Measurements from ENCODE around the gene IQSEC1.

The IQSEC1 gene

GRCh38 chr3:12953201-12953995, 119.8 kb downstream of the IQSEC1 start:
- DNase-seq (ENCODE audit: insufficient read length, low spot score): no peak
- TF ChIP-seq PAX5 (IDR thresholded peaks at IDR 0.05; ENCODE audit: insufficient read depth, low read length, severe bottlenecking) (no peak), POLR2AphosphoS5 (IDR thresholded peaks at IDR 0.05; ENCODE audit: low read depth, low read length) (no peak), POU2F2 (IDR thresholded peaks at IDR 0.05; ENCODE audit: low read depth, low read length) (no peak), SPI1 (IDR thresholded peaks at IDR 0.05; ENCODE audit: low read depth, low read length) (no peak), TAF1 (IDR thresholded peaks at IDR 0.05; ENCODE audit: low read depth, low read length) (no peak), POLR2A (IDR thresholded peaks at IDR 0.05; ENCODE audit: low read depth, low read length) (no peak)
- no peak for FAIRE-seq

- DNase-seq (ENCODE audit: insufficient read length, low spot score): no peak
- no peak for TF ChIP-seq POLR2AphosphoS5 (IDR thresholded peaks at IDR 0.05; ENCODE audit: low read depth, low read length)
- TF ChIP-seq POLR2A (IDR thresholded peaks at IDR 0.05; ENCODE audit: low read depth, low read length): no peak
- TF ChIP-seq SPI1 (IDR thresholded peaks at IDR 0.05; ENCODE audit: low read depth, low read length): no peak
- no peak for FAIRE-seq
Observed at GRCh38 chr3:12952343-12953200, 120.7 kb downstream of the IQSEC1 start.

- FAIRE-seq (peak; percentile 64), DNase-seq (ENCODE audit: insufficient read length, low spot score) (no peak)
- no peak for TF ChIP-seq POU2F2 (IDR thresholded peaks at IDR 0.05; ENCODE audit: low read depth, low read length)
- no peak for TF ChIP-seq POLR2A (IDR thresholded peaks at IDR 0.05; ENCODE audit: low read depth, low read length)
- no peak for TF ChIP-seq PAX5 (IDR thresholded peaks at IDR 0.05; ENCODE audit: insufficient read depth, low read length, severe bottlenecking)
- TF ChIP-seq SPI1 (IDR thresholded peaks at IDR 0.05; ENCODE audit: low read depth, low read length): no peak
- no peak for TF ChIP-seq POLR2AphosphoS5 (IDR thresholded peaks at IDR 0.05; ENCODE audit: low read depth, low read length)
- TF ChIP-seq TAF1 (IDR thresholded peaks at IDR 0.05; ENCODE audit: low read depth, low read length): no peak
Observed at GRCh38 chr3:12948891-12949711, 124.1 kb downstream of the IQSEC1 start.

- DNase-seq (ENCODE audit: insufficient read length, low spot score) (no peak), FAIRE-seq (peak; percentile 31)
- TF ChIP-seq TAF1 (IDR thresholded peaks at IDR 0.05; ENCODE audit: low read depth, low read length) (no peak), PAX5 (IDR thresholded peaks at IDR 0.05; ENCODE audit: insufficient read depth, low read length, severe bottlenecking) (no peak), SPI1 (IDR thresholded peaks at IDR 0.05; ENCODE audit: low read depth, low read length) (no peak), POLR2AphosphoS5 (IDR thresholded peaks at IDR 0.05; ENCODE audit: low read depth, low read length) (no peak), POU2F2 (IDR thresholded peaks at IDR 0.05; ENCODE audit: low read depth, low read length) (no peak), POLR2A (IDR thresholded peaks at IDR 0.05; ENCODE audit: low read depth, low read length) (no peak)
Observed at GRCh38 chr3:12948371-12948770, 124.9 kb downstream of the IQSEC1 start.

- DNase-seq (ENCODE audit: insufficient read length, low spot score) (no peak), FAIRE-seq (peak; percentile 9)
- TF ChIP-seq POLR2A (IDR thresholded peaks at IDR 0.05; ENCODE audit: low read depth, low read length): no peak
- TF ChIP-seq TAF1 (IDR thresholded peaks at IDR 0.05; ENCODE audit: low read depth, low read length): no peak
- TF ChIP-seq PAX5 (IDR thresholded peaks at IDR 0.05; ENCODE audit: insufficient read depth, low read length, severe bottlenecking): no peak
- TF ChIP-seq SPI1 (IDR thresholded peaks at IDR 0.05; ENCODE audit: low read depth, low read length): no peak
- no peak for TF ChIP-seq POU2F2 (IDR thresholded peaks at IDR 0.05; ENCODE audit: low read depth, low read length)
- TF ChIP-seq POLR2AphosphoS5 (IDR thresholded peaks at IDR 0.05; ENCODE audit: low read depth, low read length): no peak
Observed at GRCh38 chr3:12947504-12948369, 125.5 kb downstream of the IQSEC1 start.

- DNase-seq (ENCODE audit: insufficient read length, low spot score) (no peak), FAIRE-seq (peak; percentile 5)
- no peak for TF ChIP-seq SPI1 (IDR thresholded peaks at IDR 0.05; ENCODE audit: low read depth, low read length)
- no peak for TF ChIP-seq POLR2A (IDR thresholded peaks at IDR 0.05; ENCODE audit: low read depth, low read length)
- TF ChIP-seq POLR2AphosphoS5 (IDR thresholded peaks at IDR 0.05; ENCODE audit: low read depth, low read length): no peak
- no peak for TF ChIP-seq POU2F2 (IDR thresholded peaks at IDR 0.05; ENCODE audit: low read depth, low read length)
- no peak for TF ChIP-seq TAF1 (IDR thresholded peaks at IDR 0.05; ENCODE audit: low read depth, low read length)
- TF ChIP-seq PAX5 (IDR thresholded peaks at IDR 0.05; ENCODE audit: insufficient read depth, low read length, severe bottlenecking): no peak
Observed at GRCh38 chr3:12946649-12947316, 126.4 kb downstream of the IQSEC1 start.

- FAIRE-seq: no peak
- TF ChIP-seq TAF1 (IDR thresholded peaks at IDR 0.05; ENCODE audit: low read depth, low read length) (no peak), POLR2AphosphoS5 (IDR thresholded peaks at IDR 0.05; ENCODE audit: low read depth, low read length) (no peak), SPI1 (IDR thresholded peaks at IDR 0.05; ENCODE audit: low read depth, low read length) (no peak), POU2F2 (IDR thresholded peaks at IDR 0.05; ENCODE audit: low read depth, low read length) (no peak), PAX5 (IDR thresholded peaks at IDR 0.05; ENCODE audit: insufficient read depth, low read length, severe bottlenecking) (no peak), POLR2A (IDR thresholded peaks at IDR 0.05; ENCODE audit: low read depth, low read length) (no peak)
- DNase-seq (ENCODE audit: insufficient read length, low spot score): no peak
Observed at GRCh38 chr3:12946251-12946648, 127.0 kb downstream of the IQSEC1 start.

GRCh38 chr3:12944849-12945248, 128.4 kb downstream of the IQSEC1 start:
- FAIRE-seq (no peak), DNase-seq (ENCODE audit: insufficient read length, low spot score) (no peak)
- TF ChIP-seq POLR2A (IDR thresholded peaks at IDR 0.05; ENCODE audit: low read depth, low read length) (no peak), POLR2AphosphoS5 (IDR thresholded peaks at IDR 0.05; ENCODE audit: low read depth, low read length) (no peak), SPI1 (IDR thresholded peaks at IDR 0.05; ENCODE audit: low read depth, low read length) (no peak), TAF1 (IDR thresholded peaks at IDR 0.05; ENCODE audit: low read depth, low read length) (no peak), POU2F2 (IDR thresholded peaks at IDR 0.05; ENCODE audit: low read depth, low read length) (no peak), PAX5 (IDR thresholded peaks at IDR 0.05; ENCODE audit: insufficient read depth, low read length, severe bottlenecking) (no peak)
